NCI-H1694 treated with DMSO at 0.1 percent for 48 hours (cell line): ENCODE data around the gene PLPP4.
A peak's percentile ranks its signal among the peaks of the same experiment; 100 is the strongest.

Source experiments
- DNase-seq: peaks from one replicate; lab custom pipeline; 2025; lab: John Stamatoyannopoulos, UW

Gene PLPP4

DNA sequence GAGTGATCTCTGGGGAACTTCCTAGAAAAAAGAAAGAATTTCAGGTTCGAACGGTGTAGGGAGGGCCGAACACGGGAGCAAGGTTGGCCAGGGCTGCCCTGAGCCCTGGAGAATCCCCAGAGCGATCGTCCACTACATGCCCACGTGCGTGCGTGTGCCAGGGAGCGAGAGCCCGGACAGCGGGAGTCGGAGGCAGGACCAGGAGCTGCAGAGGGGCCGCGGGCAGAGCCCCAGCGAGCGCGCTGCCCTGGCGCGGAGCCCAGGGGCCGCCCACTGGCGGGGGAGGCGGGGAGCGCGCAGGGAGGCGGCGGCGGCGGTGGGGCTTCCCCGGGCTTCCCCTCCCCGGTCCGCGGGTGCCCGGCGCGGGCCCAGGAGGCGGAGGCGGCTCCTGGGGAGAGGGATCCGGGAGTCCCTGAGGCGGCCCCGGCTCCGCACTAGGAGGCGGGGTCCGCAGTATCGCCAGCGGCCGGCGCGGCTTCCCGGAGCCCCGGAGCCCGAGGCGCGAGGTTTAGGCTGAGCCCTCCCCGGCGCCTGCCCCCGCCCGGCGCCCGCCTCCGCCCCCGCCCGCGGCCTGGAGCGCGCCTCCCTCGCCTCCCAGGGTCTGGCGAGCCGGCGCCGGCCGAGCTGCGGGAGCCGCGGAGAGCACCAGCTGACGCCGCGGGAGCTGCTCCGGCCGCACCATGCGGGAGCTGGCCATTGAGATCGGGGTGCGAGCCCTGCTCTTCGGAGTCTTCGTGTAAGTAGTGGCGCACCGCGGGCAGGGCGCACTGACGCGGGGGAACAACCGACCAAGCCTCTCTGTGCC lies at the start of gene PLPP4:
Gene PLPP4, plus strand, starts transcription at position 602 of the 805 bp plus-strand sequence. Its CDS starts 79 bp downstream, at position 681.
- DNase-seq, result no peak

DNA sequence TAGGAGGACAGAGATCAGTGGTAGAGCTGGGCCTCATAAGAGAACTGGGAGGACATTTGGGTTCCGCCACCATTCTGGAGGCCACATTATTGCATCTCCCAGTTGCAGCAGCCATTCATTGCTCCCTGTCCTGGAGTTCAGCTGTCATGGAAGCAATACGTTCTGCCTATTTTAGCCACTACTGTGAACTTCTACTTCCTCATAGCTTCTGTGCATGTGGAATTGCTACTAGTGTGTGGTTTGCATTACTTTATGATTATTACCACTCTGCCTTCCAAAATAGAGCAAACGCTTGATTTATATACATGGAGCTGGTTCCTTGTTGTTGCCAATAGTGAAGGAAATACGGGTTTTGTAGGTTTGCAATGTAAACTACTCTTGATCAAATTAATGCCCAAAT lies 47.2 kb upstream of the PLPP4 start:
- no peak for DNase-seq

DNA sequence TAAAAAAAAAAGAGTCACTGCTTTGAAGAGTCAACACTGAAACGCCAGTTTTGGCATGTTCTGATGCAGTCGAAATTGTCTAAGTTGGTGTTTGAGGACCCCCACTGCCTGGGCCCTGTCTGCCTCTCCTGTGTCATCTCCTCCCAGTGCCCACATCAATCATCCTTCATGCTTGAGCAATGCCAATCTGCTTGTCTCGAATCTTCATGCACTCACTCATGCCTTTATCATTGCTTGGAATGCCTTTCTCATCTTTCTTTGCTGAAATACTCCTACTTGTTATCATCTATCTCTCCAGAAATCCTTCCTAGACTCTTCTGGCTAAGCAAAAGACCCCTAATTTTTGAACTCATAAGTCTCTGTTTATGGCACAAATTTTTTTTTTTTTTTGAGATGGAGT lies 42.1 kb upstream of the PLPP4 start:
- no peak for DNase-seq

DNA sequence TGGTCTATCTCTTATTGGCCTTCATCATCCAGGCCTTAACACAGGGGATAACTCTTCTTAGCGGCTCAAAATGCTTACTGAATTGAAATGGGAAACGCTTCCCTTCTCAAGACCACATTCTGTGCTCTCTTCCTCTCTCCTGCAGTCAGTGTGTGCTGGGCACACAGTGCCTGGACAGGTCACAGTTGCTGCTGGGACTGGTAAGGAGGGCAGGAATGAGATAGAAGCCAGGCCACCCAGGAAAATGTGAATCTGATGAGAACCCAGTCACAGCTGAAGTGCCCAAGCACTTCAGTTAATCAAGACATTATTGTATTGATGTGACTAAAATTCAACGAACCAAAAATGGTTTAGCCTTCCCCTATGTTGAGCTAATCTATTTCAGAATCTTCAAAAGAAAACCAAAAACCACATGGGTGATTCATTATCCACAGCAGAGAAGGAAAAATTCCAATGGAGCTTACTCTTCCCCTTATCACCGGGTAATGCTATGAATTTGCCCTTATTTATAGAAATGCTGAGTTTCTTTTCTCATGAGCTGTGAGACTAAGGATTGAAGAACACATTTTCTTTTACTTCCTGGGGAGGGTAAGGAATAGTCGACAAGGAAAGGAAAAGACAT lies 41.2 kb upstream of the PLPP4 start:
- DNase-seq, result no peak

DNA sequence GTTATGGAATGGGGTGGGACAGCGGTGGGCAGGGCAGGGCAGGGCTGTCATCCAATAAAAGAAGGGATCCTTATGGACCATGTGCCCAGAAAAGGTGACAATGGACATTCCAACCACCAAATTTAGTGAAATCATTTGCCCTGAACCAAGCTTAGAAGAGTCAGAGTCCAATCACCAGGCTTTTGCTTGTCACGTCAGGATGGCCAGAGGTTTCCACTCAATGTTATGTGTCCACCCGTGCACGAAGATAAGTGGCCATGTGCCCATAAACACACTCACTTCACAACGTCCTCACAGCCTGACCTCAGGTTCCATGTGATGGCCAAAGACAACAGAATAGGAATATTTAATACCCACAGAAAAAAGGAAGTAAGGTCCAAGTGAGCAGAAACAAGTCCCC lies 36.6 kb upstream of the PLPP4 start:
- DNase-seq, result no peak

DNA sequence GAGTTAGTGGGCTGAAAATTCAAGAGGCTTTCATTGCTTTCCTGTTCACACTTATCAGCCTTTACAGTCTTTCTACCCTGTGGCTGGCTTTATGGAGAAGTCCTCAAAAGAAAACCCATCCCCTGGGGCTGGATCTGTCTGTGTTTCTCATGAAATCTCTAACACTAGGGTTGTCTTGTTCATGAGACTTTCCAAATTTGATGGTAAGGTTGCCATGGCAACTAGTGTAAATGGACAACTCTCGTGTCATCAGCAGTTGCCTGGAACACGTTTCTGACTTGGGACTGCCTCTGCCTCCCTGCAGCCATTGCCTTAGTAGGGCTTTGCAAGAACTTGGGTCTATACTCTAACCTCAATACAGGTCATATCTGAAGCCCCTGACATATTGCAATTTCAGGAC lies 35.8 kb upstream of the PLPP4 start:
- no peak for DNase-seq

DNA sequence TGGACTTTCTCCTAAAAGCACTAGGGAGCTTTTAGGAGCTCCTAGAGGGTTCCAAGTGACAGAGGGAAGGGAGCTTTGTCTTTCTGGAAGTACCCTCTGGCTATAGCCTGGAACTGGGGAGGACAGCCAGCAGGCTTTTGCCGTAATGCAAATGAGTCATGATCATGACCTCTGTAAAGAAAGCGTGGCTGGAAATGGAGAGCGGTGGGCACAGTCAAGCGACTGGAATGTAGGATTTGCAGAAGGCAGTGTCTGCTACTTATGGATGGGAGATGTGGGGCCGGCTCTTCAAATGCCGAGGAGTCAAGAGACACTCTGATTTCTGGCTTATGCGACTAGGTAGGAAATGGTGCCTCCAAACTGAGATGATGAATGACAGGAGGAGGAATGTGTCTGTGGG lies 34.6 kb upstream of the PLPP4 start:
- DNase-seq, result no peak

DNA sequence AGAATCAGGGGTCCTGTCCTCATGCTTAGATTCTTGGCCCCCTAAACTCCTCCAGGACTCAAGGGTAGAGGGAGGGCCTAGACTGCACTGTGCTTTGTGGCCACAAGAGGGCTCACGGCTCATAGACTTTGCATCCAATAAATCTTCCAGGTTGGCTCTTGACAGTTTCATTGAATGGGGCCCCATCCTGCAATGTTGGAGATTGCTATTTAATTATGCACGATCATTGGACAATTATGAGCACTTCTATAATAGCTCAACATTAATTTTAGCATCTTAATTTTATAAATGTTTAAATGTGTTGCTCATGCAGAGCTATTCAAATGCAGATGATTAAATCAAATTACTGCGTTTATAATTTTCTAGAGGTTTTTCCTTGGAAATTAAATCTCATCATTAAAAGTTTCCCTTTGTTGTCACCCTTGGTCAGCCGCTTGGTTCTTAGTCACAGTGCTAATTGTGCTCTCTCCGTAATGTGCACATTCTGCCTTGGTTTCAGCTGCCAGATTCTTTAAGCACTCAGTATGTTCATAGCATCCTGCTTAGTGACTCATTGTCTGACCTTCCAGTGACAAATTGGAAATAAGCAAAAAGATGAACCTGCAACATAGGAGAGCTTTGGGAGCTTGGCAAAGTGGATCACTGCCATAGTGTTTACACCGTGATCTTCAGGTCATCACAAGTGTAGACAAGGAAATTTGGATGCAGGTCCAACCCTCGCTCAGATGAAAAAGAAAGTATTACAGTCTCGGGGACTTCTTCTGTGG lies 33.4 kb upstream of the PLPP4 start:
- peak; percentile 15 for DNase-seq

DNA sequence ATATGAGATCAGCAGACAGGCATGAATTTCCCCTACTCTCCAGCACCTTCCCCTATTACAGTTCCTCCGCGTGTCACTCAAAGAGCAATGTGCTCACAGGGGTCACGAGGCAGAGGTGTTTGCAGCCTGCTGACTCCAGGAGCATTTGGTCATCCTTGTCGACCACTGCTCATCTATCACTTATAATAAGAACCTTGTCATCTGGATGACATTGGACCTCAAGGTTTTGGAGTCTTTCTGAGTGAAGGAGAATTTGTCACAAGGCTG lies 32.9 kb upstream of the PLPP4 start:
- DNase-seq, result no peak

DNA sequence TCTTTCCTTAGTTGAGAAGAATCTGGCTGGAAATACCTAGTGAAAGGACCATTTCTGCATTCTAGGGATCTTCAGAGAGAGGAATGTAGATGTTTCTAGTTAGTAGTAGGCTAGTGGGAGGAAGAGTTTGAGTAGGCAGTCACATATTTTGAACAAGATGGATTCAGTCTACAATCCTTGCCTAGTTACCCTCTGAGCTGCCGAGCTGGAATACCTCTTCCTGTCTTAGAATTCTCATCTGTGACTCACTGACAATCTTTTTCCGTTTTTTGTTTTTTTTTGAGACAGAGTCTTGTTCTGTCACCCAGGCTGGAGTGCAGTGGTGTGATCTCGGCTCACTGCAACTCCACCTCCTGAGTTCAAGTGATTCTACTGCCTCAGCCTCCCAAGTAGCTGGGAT lies 30.7 kb upstream of the PLPP4 start:
- DNase-seq, result no peak

DNA sequence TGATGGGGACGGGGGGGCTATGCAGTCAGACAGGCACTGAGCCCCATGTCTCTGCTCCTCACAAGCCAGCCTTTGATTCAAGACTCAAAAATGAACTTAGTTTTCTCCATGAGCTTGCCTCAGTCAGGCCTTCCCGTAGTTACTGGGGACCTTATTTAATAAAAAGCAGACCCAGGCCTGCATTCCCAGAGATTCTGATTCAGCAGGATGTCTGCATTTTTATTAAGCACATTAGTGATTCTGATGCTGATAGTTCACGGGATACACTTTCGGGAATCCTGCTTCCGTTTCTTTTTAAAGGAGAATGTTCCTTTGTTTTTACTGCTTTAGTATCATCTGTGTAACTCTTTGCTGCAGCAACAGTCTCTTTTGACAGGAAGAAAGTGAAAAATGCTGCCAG lies 28.3 kb upstream of the PLPP4 start:
- DNase-seq, result no peak

DNA sequence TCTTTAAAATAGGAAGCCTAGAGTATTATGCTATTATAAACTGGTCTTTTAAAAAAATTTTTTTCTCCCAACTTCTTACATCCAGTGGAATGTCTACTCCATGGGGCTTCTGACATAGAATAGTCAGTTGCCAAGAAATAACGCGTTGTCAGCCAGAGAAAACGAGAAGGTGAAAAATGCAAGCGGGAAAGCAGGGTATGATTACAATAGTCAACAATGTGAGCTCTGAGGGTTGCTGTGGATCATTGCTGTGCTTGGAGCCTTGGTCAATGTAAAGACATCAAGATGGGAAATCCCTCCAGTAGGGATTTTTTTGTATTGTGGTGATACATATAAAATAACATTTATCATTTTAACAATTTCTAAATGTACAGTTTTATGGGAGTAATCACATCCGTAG lies 27.6 kb upstream of the PLPP4 start:
- no peak for DNase-seq

DNA sequence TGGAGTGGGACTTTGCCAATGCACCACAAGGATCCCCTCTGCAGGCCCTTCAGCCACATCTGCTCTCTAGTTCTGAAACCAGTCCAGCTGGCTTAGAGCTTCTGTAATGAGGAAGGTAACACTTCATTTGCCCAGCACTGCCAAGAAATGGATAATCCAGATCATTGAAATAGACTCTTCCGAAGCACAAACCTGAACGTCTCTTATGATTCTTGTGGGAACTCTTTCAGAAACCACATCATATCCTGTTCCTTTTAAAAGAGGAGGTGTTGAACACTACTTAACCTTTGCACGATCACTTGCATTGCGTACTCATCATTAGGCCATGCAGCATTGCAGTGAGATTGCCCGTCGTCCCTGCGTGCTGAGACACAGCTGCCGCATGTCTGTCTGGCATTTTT lies 25.8 kb upstream of the PLPP4 start:
- DNase-seq, result peak; percentile 37

DNA sequence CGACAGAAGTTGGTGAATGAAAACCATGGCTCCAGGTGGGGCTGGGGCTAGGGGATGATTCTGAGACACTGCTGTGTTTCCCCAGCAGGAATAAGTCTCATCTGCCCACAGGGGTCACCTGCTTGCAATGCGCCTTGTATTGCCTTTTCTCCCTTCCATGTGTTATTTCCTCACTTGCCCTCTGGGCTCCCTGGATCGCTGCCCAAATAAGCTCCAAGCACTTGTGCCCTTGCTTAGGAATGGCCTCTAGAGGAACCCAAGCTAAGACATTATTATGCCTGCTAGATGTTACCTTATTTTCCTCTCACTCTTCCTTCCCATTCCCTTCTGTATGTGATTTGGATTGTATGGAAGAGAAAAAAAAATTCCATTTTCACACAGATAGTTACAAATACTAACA lies 24.8 kb upstream of the PLPP4 start:
- DNase-seq, result no peak

DNA sequence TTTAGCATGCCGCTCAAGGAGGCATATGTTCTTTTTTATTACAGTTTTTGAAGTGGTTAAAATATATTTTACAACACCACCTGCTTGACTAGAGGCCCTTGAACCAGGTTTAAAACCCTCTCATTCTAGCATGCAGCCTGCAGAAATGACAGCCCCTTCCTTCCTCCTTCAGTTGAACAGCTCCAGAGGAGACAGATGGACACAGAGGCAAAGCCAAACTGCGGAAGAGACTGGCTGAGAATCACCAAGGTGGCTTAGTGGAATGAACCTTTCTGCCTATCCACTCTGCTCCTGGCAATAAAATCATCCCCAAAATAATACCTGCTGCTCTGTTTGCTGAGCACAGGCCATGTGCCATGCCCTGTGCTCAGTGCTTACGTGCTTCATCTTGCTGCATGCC lies 23.9 kb upstream of the PLPP4 start:
- DNase-seq, result no peak

DNA sequence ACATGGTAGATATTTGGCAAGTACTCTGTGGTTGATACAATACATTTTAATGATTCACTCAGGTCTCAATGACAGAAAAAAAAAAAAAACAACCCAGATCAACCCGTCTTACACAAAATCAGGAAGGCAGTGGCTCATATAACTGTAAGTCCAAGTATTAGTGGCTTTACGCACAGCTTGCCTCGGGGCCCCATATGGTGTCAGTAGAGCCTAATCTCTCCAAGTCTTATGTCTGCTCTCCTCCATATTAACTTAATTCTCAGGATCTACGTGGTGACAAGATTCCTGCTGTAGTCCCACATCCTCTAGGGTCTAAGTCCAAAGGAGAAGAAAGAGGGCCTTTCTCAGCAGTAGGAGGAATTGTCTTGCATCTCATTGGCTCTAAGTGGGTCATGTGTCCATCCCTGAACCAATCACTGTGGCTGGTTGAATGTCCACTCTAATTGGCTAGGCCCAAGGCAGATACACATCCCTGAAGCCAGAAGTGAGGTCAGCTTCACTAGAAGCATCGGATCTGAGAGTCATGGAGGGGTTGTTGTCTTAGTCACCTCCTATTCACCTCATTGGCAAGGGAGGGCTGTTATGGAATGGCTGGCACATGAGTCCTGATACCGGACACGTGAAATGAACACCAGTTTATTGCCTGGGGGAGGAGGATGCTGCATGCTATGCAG lies 20.5 kb upstream of the PLPP4 start:
- no peak for DNase-seq

DNA sequence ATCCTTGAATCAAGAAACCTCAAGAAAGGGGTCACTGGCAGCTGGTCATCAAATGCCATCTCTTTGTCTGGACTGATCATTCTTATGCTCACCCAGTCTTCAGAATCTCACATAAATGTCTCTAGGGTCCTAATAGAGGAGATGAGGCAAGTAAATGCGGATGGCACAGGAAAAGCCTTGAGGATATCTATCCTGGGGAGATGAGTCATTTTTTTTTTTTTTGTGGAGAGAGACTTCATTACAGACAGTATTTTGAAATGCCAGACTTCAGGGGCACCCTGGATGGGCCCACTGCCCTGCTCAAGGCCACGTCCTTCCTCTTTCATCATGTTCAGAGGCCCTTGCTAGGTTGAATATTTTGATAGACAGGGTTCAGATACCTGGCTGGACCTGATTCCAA lies 19.5 kb upstream of the PLPP4 start:
- no peak for DNase-seq

DNA sequence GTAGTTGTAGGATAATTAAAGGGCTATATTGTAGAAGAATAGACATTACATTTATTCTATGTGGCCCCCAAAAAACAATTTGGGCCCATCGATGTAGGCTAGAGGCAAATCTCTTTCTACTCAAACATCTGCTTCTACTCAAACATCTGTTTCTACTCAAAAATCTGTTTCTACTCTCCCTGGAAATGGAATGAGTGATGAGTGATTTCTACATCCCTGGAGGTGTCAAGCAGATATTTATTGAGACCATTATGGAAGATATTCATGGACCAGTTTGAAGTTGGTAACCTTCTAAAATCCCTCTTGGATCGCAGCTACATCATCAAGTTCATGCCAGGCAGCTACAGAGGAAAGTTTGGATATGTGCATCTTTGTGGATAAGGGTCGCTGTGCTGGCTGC lies 5.1 kb upstream of the PLPP4 start:
- no peak for DNase-seq

DNA sequence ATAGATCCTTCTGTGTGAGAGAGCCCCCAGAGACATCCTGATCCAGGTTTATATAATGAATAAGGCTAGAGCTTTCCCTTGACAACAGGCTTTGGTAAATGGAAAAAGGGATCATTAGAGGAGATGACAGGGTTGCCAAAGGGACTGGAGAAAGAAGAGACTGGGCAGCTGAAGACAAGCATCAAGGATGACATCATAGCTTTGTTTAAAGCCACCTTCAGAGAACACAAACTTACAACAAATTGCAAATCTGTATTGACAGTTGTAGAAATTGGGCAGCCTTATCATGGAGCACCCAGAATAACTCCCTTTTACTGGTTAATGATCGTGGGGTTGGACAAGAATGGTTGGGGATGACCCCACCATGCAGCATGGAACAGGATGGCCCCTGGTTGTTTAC lies 3.7 kb upstream of the PLPP4 start:
- no peak for DNase-seq

DNA sequence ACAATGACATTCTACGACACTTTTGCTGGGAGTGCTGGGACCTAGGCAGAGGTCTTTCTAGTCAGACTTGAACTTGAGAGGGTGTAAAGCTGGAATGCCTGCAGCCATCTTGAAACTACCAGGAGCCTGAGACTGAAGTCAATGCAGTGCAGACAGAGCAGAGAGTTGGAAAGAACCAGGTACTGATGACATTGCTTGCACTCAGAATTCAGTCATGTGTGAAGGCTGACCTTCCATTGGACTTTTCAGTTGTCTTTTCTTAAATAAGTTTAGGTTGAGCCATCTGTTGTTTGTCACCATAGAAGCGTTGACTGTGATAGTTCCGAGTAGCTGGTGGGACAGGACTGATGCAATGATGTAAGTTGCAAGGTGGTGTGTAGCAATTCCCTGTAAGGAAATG lies 3.1 kb upstream of the PLPP4 start:
- no peak for DNase-seq

DNA sequence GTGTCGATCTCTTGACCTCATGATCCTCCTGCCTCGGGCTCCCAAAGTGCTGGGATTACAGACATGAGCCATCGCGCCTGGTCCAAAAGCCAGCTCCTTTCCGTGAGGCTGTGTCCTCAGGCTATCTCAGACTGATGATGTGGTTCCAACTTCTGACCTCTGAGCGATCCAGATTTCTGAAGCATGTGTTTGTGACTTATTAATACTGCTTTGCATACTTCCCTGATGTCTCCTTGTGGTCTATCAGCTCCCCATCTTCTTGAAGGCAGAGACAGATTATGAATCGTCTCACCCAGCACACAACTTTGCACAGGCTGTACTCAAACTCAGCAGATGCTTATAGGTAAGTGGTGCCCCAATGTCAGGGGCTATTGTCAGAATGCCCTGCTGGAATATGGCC lies 2.0 kb upstream of the PLPP4 start:
- no peak for DNase-seq

DNA sequence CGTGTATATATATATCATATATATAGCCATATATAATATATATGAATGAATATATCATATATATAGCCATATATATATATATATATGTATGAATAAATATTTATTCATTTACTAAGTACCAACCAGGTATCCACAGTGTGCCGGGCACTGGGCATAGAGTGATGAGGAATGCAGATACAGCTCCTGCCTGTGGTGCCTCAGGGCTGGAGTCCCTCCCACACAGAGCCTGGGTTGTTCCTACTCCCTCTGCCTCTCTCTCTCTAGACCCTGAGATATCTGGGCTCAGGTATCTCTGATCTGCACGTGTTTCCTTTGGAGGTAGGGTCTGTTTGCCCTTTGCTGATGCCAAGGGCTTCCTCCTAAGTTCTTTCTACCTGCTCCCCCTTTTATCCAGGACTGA lies 1.4 kb upstream of the PLPP4 start:
- no peak for DNase-seq

DNA sequence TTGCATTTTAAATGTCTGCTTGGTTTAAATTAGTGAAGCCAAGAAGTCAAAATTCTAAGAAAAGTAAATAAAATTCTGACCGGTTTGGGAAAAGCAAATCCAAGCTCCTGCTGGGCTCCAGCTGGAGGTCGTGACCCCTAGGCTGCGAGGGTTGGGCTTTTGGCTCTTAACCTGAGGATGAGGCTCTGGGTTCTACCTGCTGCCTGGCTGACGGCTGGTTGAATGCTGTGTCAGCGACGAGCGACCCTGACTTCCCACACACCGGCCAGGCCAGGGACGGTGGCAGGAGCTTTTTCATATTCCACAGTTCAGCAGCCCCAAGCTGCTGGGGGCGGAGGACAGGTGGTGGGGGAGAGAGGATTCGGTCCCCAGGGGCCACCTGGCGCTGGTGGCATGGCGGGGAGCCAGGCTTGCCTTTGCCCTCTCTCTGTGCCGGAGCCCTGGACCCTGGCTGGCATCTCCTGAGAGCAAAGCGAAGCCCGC lies 843 bp upstream of the PLPP4 start:
- no peak for DNase-seq
